Caco-2 (cell line): Measurements from ENCODE around the gene ACY1. TPM values are rescaled to one million over a fixed set of nuclear protein-coding genes. Genes with fewer than 3 reads are reported as not detected.

Experiments used
- BruUV-seq: library from RNA; stranded (reverse); fragments of 400-500 nt; replicated peaks from 2 replicates; lab custom pipeline; 2021; lab: Mats Ljungman, UMichigan
- CTCF ChIA-PET: fragments of 300-600 bp; sonication (Branson Sonifier 250); formaldehyde crosslinking; loops from one replicate; lab custom pipeline; 2022; ENCODE audit warnings: antibody characterized with exemption; lab: Charles Lee
- POLR2A ChIA-PET: fragments of 300-600 bp; sonication (Branson Sonifier 250); formaldehyde crosslinking; loops from one replicate; lab custom pipeline; 2022; ENCODE audit warnings: antibody characterized with exemption; lab: Charles Lee
- DNase-seq, 2 experiments: peaks; one replicate each; pipeline versions ENCODE4 v3.0.0 to v3.0.0-alpha.2; 2020 to 2022
- H3K27me3 ChIP-seq: replicated peaks from 2 replicates; pipeline ENCODE4 v1.6.0; 2011; ENCODE audit warnings: low read length; ENCODE audit not compliant: control insufficient read depth, insufficient read depth
- H3K36me3 ChIP-seq: 2 replicates; pipeline ENCODE4 v1.5.1; 2011; ENCODE audit warnings: low read length; ENCODE audit not compliant: control insufficient read depth, insufficient read depth
- H3K4me1 ChIP-seq: fragments of 250-450 bp; sonication (Bioruptor Pico); 2 replicates; pipeline ENCODE4 v1.5.1; 2020; ENCODE audit warnings: mild to moderate bottlenecking
- H3K4me3 ChIP-seq: 2 replicates; pipeline ENCODE4 v1.5.1; 2011; ENCODE audit warnings: low read depth, mild to moderate bottlenecking, control low read depth, low read length
- H3K9me3 ChIP-seq: fragments of 250-450 bp; sonication (Bioruptor Pico); 2 replicates; pipeline ENCODE4 v1.5.1; 2020; ENCODE audit warnings: mild to moderate bottlenecking, moderate library complexity
- H3K27ac Mint-ChIP-seq: one replicate; pipeline ENCODE4 v1.8.0; 2022; ENCODE audit warnings: mixed read lengths; ENCODE audit not compliant: unreplicated experiment
- H3K27me3 Mint-ChIP-seq: one replicate; pipeline ENCODE4 v1.8.0; 2022; ENCODE audit warnings: mixed read lengths; ENCODE audit not compliant: insufficient read depth, unreplicated experiment
- H3K36me3 Mint-ChIP-seq: one replicate; pipeline ENCODE4 v1.8.0; 2022; ENCODE audit warnings: mild to moderate bottlenecking, mixed read lengths; ENCODE audit not compliant: insufficient read depth, unreplicated experiment
- H3K4me1 Mint-ChIP-seq: one replicate; pipeline ENCODE4 v1.8.0; 2022; ENCODE audit warnings: low read depth, mixed read lengths; ENCODE audit not compliant: unreplicated experiment
- H3K4me3 Mint-ChIP-seq: one replicate; pipeline ENCODE4 v1.8.0; 2022; ENCODE audit warnings: mild to moderate bottlenecking, moderate library complexity, mixed read lengths; ENCODE audit not compliant: unreplicated experiment
- H3K9me3 Mint-ChIP-seq: one replicate; pipeline ENCODE4 v1.8.0; 2022; ENCODE audit warnings: mixed read lengths; ENCODE audit not compliant: unreplicated experiment
- intact Hi-C: fragments of 100-400 bp; cut with micrococcal nuclease; formaldehyde crosslinking; loops from one replicate; pipeline ENCODE4 v1.10.0; 2022; ENCODE audit not compliant: unreplicated experiment
- total RNA-seq: library from RNA; stranded (reverse); gene quantifications from 2 replicates; pipeline ENCODE4 v1.2.3, GENCODE V29; 2022
- TF ChIP-seq, protein P1 (sequence below), 2 experiments: fragments of 200-600 bp in 1 of 2; IDR thresholded peaks; 1 replicate in 1 of 2; 2 replicates in 1 of 2; pipeline versions ENCODE4 v1.5.1 to v1.8.0; 2011 to 2022; ENCODE audit warnings: antibody characterized with exemption in 1 of 2, control low read depth in 1 of 2, inconsistent platforms in 1 of 2, low read depth in 1 of 2, low read length in 1 of 2, mild to moderate bottlenecking in 1 of 2, moderate library complexity in 1 of 2; ENCODE audit not compliant: insufficient read depth in 1 of 2, severe bottlenecking in 1 of 2, unreplicated experiment in 1 of 2

The ACY1 gene
- total RNA-seq, 1 experiment from 2014 or later: 62.4 TPM

DNA sequence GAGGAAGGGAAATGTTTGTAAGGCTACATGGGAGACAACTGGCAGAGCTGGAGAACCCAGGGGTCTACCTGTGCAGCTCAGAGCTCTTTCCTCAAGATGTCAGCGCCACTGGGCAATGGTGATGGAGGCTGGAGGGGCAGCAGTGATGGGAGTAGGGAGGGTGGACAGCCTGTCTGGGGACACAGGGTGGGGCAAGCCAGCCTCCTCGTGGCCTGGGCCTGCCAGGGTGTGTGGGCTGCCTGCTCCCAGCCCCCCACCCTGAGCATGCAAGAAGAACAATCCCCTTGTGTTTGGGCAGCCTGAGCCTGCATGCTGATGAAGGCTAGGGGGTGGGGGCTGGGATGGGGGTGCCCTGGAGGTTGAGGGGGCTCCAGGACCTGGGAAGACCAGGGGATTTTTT lies 17.3 kb upstream of the ACY1 start:
- intact Hi-C loops: no loop called here
- Histone ChIP-seq H3K4me3 (no peak overlapping the region), H3K9me3 (no peaks in the 10 kb centered on the region), H3K27me3 (no peaks in the 10 kb centered on the region), H3K36me3 (no peaks in the 10 kb centered on the region), H3K4me1 (peaks cover 13% of the 10 kb centered on the region)
- no peak for DNase-seq
- ChIA-PET CTCF (no interaction called here), POLR2A (no interaction called here)
- peak overlapping the region; percentile 77 for H3K27ac Mint-ChIP-seq
- H3K4me1 Mint-ChIP-seq: peaks cover 20% of the 10 kb centered on the region
- no peaks in the 10 kb centered on the region for H3K9me3 Mint-ChIP-seq
- H3K4me3 Mint-ChIP-seq: peak overlapping the region; percentile 86
- peaks cover 12% of the 10 kb centered on the region for H3K36me3 Mint-ChIP-seq
- no TSS peak for BruUV-seq
- TF ChIP-seq, protein P1, sequence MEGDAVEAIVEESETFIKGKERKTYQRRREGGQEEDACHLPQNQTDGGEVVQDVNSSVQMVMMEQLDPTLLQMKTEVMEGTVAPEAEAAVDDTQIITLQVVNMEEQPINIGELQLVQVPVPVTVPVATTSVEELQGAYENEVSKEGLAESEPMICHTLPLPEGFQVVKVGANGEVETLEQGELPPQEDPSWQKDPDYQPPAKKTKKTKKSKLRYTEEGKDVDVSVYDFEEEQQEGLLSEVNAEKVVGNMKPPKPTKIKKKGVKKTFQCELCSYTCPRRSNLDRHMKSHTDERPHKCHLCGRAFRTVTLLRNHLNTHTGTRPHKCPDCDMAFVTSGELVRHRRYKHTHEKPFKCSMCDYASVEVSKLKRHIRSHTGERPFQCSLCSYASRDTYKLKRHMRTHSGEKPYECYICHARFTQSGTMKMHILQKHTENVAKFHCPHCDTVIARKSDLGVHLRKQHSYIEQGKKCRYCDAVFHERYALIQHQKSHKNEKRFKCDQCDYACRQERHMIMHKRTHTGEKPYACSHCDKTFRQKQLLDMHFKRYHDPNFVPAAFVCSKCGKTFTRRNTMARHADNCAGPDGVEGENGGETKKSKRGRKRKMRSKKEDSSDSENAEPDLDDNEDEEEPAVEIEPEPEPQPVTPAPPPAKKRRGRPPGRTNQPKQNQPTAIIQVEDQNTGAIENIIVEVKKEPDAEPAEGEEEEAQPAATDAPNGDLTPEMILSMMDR (IDR thresholded peaks at IDR 0.05; ENCODE audit: insufficient read depth in 1 of 2, low read depth in 1 of 2, low read length in 1 of 2, severe bottlenecking in 1 of 2, unreplicated experiment in 1 of 2): no peak
- H3K27me3 Mint-ChIP-seq: no peaks in the 10 kb centered on the region

DNA sequence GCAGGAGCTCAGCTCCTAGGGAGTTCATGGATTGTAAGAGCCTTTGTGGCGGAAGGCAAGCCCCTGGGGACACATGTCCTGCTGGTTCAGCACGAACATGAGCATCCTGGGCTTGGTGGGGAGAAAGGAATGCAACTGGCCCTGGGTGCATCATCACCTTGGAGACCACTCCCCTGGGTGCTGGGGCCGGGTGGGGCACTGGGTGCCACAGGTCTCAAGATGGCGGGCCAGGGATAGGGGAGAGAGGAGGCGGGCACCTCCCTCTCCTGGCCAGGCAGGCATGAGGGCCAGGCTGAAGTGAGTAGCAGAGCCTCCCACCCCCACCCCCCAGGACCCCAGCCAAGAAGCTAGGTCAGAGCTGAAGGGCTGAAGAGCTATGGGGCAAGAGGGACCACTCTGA lies 16.8 kb upstream of the ACY1 start:
- BruUV-seq: no TSS peak
- Histone ChIP-seq H3K4me3 (peak overlapping the region; percentile 52), H3K9me3 (no peaks in the 10 kb centered on the region), H3K27me3 (no peaks in the 10 kb centered on the region), H3K4me1 (peaks cover 13% of the 10 kb centered on the region), H3K36me3 (no peaks in the 10 kb centered on the region)
- CTCF ChIA-PET: no interaction called here
- H3K9me3 Mint-ChIP-seq: no peaks in the 10 kb centered on the region
- H3K27me3 Mint-ChIP-seq: no peaks in the 10 kb centered on the region
- no peak for DNase-seq
- H3K27ac Mint-ChIP-seq: peak overlapping the region; percentile 77
- peaks cover 20% of the 10 kb centered on the region for H3K4me1 Mint-ChIP-seq
- TF ChIP-seq, protein P1 (IDR thresholded peaks at IDR 0.05; ENCODE audit: insufficient read depth in 1 of 2, low read depth in 1 of 2, low read length in 1 of 2, severe bottlenecking in 1 of 2, unreplicated experiment in 1 of 2): no peak
- peak overlapping the region; percentile 86 for H3K4me3 Mint-ChIP-seq
- intact Hi-C loops: no loop called here
- peaks cover 12% of the 10 kb centered on the region for H3K36me3 Mint-ChIP-seq
- POLR2A ChIA-PET: interaction anchor here (1.6 kb wide), 1 partner anchor 16 kb away, joined by 9 read pairs; the partner anchor contains the start of gene ACY1

DNA sequence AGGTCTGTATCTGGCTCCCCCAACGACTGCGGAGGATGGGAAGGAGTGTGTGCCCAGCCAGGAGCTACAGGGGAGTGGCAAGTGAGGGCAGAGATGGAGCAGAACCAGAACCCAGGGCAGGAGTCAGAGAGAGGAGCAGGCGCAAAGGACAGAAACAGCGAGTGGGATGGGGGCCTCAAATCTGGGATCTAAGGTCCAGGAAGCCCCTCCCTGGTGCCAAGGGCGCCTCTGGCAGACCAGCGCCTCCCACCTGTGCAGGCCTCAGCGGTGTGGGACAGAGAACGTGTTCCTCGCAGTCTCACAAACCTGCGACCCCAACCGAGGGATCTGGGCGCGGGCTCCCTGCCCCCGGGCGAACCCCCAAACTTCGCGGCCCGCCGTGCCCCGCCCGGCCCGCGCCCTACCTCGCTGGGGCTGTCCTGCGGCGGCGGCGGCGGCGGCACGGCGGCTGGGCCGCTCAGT lies 16.4 kb upstream of the ACY1 start:
- H3K4me1 Mint-ChIP-seq: peaks cover 20% of the 10 kb centered on the region
- no peaks in the 10 kb centered on the region for H3K27me3 ChIP-seq
- H3K4me3 Mint-ChIP-seq: peak overlapping the region; percentile 86
- CTCF ChIA-PET: interaction anchor here (1.5 kb wide), 1 partner anchor 16 kb away, joined by 8 read pairs; the partner anchor contains the start of gene ACY1
- H3K36me3 Mint-ChIP-seq: peaks cover 12% of the 10 kb centered on the region
- no peaks in the 10 kb centered on the region for H3K27me3 Mint-ChIP-seq
- POLR2A ChIA-PET: interaction anchor here (0.6 to 1.6 kb wide), 2 partner anchors 16 to 250 kb away, joined by 4 to 9 read pairs; partner anchors contain the start of gene ACY1
- DNase-seq: no peak
- H3K9me3 ChIP-seq: no peaks in the 10 kb centered on the region
- H3K27ac Mint-ChIP-seq: peak overlapping the region; percentile 77
- no TSS peak for BruUV-seq
- H3K4me3 ChIP-seq: peak overlapping the region; percentile 52
- H3K9me3 Mint-ChIP-seq: no peaks in the 10 kb centered on the region
- no peaks in the 10 kb centered on the region for H3K36me3 ChIP-seq
- TF ChIP-seq, protein P1 (IDR thresholded peaks at IDR 0.05; ENCODE audit: insufficient read depth in 1 of 2, low read depth in 1 of 2, low read length in 1 of 2, severe bottlenecking in 1 of 2, unreplicated experiment in 1 of 2): no peak
- peaks cover 13% of the 10 kb centered on the region for H3K4me1 ChIP-seq
- intact Hi-C loops: loop anchor here (1.0 kb wide), 1 partner anchor 25 kb away; the partner anchor contains the start of gene PARP3
